PC-9 (cell line): ENCODE results near the gene SDHB.

ENCODE experiments used
- CTCF ChIP-seq: fragments of 200-600 bp; sonication (generic); conservative IDR thresholded peaks from 2 replicates; pipeline ENCODE4 v1.6.1; 2017; ENCODE audit warnings: mixed run types, antibody characterized with exemption, mild to moderate bottlenecking, moderate library complexity
- EZH2 ChIP-seq: fragments of 200-600 bp; sonication (generic); IDR thresholded peaks from 2 replicates; pipeline ENCODE4 v1.8.0; 2017; ENCODE audit warnings: antibody characterized with exemption, low read depth

- no peak for TF ChIP-seq CTCF
- no peak for TF ChIP-seq EZH2
These were observed 83.5 kb downstream of the SDHB start for GRCh38 chr1:16970132-16970910.
